Measurements from ENCODE around the gene IQGAP1. TPM values are rescaled to one million over a fixed set of nuclear protein-coding genes. Genes with fewer than 3 reads are reported as not detected.

Gene IQGAP1
- total RNA-seq, 1 donor from 2014 or later: 61.1 TPM

DNA sequence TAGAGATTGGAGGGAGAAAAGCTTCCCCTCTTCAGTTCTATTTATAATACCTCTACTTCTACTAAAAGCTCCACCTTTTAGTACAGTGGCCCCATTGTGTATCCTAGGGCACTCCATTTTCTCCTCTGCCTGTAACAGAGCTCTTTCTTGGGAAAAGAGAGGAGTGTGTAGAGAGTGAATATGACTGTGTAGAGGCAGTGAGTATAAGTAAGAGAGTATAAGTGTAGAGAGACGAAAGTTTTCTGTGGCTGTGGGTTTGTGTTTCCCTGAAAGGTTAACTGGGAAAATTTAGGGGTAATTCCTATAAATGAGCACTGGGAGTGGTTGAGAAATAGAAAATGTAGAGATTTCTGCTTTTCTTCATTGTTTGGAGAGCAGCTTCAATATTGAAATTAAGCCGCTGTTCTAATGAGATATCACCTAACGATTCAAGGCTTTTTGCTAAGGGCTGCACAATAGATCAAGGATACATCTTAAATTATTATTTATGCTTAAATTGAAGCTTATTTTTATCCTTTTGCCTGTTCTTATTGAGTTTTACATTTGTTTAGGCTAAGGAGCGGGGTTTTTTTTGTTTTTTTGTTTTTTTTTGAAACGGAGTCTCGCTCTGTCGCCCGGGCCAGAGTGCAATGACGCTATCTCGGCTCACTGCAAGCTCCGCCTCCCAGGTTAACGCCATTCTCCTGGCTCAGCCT lies 6.9 kb downstream of the IQGAP1 start:
- TF ChIP-seq, protein P1, sequence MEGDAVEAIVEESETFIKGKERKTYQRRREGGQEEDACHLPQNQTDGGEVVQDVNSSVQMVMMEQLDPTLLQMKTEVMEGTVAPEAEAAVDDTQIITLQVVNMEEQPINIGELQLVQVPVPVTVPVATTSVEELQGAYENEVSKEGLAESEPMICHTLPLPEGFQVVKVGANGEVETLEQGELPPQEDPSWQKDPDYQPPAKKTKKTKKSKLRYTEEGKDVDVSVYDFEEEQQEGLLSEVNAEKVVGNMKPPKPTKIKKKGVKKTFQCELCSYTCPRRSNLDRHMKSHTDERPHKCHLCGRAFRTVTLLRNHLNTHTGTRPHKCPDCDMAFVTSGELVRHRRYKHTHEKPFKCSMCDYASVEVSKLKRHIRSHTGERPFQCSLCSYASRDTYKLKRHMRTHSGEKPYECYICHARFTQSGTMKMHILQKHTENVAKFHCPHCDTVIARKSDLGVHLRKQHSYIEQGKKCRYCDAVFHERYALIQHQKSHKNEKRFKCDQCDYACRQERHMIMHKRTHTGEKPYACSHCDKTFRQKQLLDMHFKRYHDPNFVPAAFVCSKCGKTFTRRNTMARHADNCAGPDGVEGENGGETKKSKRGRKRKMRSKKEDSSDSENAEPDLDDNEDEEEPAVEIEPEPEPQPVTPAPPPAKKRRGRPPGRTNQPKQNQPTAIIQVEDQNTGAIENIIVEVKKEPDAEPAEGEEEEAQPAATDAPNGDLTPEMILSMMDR (IDR thresholded peaks at IDR 0.05; ENCODE audit: partially characterized antibody, unreplicated experiment): no peak
- Mint-ChIP-seq H3K4me1 (ENCODE audit: low read depth, unreplicated experiment) (peaks cover 27% of the 10 kb centered on the region), H3K27me3 (ENCODE audit: unreplicated experiment) (peaks cover 2% of the 10 kb centered on the region), H3K9me3 (ENCODE audit: unreplicated experiment) (peaks cover 3% of the 10 kb centered on the region), H3K4me3 (ENCODE audit: unreplicated experiment) (no peak overlapping the region), H3K27ac (ENCODE audit: unreplicated experiment) (no peak overlapping the region), H3K36me3 (ENCODE audit: unreplicated experiment) (no peaks in the 10 kb centered on the region)
- DNase-seq: no peak

DNA sequence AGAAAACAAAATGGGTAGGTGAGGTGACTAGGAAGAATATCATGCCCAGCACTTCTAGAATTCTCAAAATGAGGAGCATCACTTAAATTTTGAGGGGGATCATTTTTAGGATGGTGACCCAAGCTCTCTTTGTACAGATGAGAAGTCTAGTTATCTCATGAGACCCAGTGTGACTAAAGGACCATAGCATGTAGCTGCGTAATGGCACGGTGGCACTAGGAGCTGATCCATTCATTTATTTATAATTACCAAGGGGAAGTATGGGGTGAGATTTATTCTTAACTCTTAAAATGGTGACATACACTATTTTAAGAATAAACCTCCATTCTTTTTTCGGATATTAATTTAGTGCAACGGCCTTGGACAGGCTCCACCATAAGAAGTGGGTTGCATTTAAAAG lies 8.3 kb downstream of the IQGAP1 start:
- peaks cover 2% of the 10 kb centered on the region for H3K27me3 Mint-ChIP-seq (ENCODE audit: unreplicated experiment)
- no peaks in the 10 kb centered on the region for H3K36me3 Mint-ChIP-seq (ENCODE audit: unreplicated experiment)
- H3K27ac Mint-ChIP-seq (ENCODE audit: unreplicated experiment): no peak overlapping the region
- no peaks in the 10 kb centered on the region for H3K9me3 Mint-ChIP-seq (ENCODE audit: unreplicated experiment)
- TF ChIP-seq, protein P1 (IDR thresholded peaks at IDR 0.05; ENCODE audit: partially characterized antibody, unreplicated experiment): no peak
- peaks cover 32% of the 10 kb centered on the region for H3K4me1 Mint-ChIP-seq (ENCODE audit: low read depth, unreplicated experiment)
- no peak for DNase-seq
- H3K4me3 Mint-ChIP-seq (ENCODE audit: unreplicated experiment): no peak overlapping the region

DNA sequence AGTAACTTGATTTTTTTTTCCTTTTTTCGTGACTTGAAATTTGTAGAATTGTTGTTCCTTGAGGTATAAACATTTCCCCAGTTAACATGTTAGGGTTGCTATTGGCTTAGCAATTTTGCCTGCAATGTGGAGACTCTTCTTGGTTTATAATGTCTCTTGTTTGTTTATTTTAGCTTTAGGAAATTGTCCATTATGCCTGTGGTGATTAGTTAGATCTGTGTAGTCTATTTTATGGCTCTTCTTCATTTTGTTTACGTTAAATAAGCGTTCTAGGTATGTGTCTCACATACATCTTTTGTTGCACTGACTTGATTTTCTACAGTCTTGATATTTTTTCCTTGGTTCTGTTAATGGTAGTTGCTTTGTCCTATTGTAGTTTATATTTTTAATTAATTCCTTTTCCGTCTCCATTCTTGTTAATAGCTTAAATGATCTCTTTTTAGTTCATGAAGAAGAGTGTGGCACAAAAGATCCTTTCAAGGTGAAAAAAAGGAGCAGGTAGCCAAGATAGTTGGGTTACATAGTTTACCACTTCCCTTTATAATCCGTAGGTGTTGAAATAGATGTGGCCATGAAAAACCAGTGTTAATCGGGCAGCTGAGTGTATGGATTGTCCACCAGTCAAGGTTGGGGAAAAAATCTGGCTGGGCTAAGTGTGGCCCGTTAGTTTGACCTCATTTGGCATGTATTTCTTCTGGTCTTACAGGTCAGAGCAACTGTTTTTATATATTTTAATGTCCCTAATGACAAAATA lies 12.1 kb downstream of the IQGAP1 start:
- no peak for DNase-seq
- TF ChIP-seq, protein P1 (IDR thresholded peaks at IDR 0.05; ENCODE audit: partially characterized antibody, unreplicated experiment): no peak
- no peaks in the 10 kb centered on the region for H3K36me3 Mint-ChIP-seq (ENCODE audit: unreplicated experiment)
- H3K4me3 Mint-ChIP-seq (ENCODE audit: unreplicated experiment): no peak overlapping the region
- no peak overlapping the region for H3K27ac Mint-ChIP-seq (ENCODE audit: unreplicated experiment)
- no peaks in the 10 kb centered on the region for H3K9me3 Mint-ChIP-seq (ENCODE audit: unreplicated experiment)
- H3K27me3 Mint-ChIP-seq (ENCODE audit: unreplicated experiment): peaks cover 4% of the 10 kb centered on the region
- H3K4me1 Mint-ChIP-seq (ENCODE audit: low read depth, unreplicated experiment): peaks cover 35% of the 10 kb centered on the region

DNA sequence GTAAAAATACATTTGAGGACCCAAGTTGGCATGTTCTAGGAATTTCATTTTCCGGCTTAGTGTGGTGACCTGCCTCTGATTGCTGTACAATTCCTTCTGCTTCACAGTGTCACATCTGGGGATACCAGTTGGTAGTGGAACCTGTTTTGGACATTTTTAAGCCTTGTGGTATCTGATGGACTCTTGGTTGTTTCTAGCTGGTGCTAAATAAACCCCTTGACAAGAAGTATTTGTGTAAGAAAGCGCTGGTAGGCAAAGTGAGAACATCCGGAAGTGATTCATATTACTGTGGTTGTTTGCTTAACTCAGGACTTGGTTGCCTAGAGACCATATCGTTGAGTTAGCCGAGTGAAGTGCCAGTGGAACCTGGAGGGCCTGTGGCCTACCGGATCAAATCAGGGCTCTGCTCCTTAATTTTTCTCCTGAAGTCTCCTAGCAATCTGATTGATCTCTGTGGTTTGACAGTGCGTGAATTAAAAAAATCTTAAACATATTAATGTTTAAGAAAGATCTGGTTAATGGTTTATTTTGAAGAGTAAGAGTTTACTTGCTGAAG lies 12.8 kb downstream of the IQGAP1 start:
- peak overlapping the region; percentile 91 for H3K27ac Mint-ChIP-seq (ENCODE audit: unreplicated experiment)
- peaks cover 36% of the 10 kb centered on the region for H3K4me1 Mint-ChIP-seq (ENCODE audit: low read depth, unreplicated experiment)
- peaks cover 4% of the 10 kb centered on the region for H3K27me3 Mint-ChIP-seq (ENCODE audit: unreplicated experiment)
- H3K36me3 Mint-ChIP-seq (ENCODE audit: unreplicated experiment): no peaks in the 10 kb centered on the region
- TF ChIP-seq, protein P1 (IDR thresholded peaks at IDR 0.05; ENCODE audit: partially characterized antibody, unreplicated experiment): no peak
- H3K9me3 Mint-ChIP-seq (ENCODE audit: unreplicated experiment): no peaks in the 10 kb centered on the region
- no peak for DNase-seq
- H3K4me3 Mint-ChIP-seq (ENCODE audit: unreplicated experiment): peak overlapping the region; percentile 58

DNA sequence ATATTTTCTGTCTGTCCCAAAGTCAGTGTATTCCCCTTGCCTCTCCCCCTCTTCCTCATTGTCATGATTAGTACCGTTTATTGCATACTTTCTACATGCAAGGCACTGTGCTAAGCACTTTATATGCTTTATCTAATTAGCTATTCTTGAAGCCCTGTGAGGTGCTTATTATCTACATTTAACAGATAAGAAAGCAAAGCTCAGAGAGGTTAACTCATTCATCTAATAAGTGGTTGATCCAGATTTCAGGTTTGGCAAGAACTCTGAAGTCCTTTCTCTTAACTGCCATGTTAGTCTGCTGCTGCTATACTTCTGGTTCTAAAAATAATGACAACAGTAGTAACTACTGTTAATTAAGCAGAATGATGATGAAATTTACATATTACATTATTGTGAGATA lies 13.5 kb downstream of the IQGAP1 start:
- peaks cover 4% of the 10 kb centered on the region for H3K27me3 Mint-ChIP-seq (ENCODE audit: unreplicated experiment)
- peak overlapping the region; percentile 91 for H3K27ac Mint-ChIP-seq (ENCODE audit: unreplicated experiment)
- no peaks in the 10 kb centered on the region for H3K36me3 Mint-ChIP-seq (ENCODE audit: unreplicated experiment)
- peak overlapping the region; percentile 58 for H3K4me3 Mint-ChIP-seq (ENCODE audit: unreplicated experiment)
- no peak for DNase-seq
- no peaks in the 10 kb centered on the region for H3K9me3 Mint-ChIP-seq (ENCODE audit: unreplicated experiment)
- peaks cover 37% of the 10 kb centered on the region for H3K4me1 Mint-ChIP-seq (ENCODE audit: low read depth, unreplicated experiment)
- TF ChIP-seq, protein P1 (IDR thresholded peaks at IDR 0.05; ENCODE audit: partially characterized antibody, unreplicated experiment): no peak

Data from glutamatergic neuron (in vitro differentiated cells).